G401.6 (cell line): ENCODE data around the gene PLPP2.

Experiments
- FAIRE-seq: peaks from 2 replicates; lab custom pipeline; 2012; peaks lifted over from hg19 to GRCh38; lab: Jason Lieb, UNC

Gene PLPP2

DNA sequence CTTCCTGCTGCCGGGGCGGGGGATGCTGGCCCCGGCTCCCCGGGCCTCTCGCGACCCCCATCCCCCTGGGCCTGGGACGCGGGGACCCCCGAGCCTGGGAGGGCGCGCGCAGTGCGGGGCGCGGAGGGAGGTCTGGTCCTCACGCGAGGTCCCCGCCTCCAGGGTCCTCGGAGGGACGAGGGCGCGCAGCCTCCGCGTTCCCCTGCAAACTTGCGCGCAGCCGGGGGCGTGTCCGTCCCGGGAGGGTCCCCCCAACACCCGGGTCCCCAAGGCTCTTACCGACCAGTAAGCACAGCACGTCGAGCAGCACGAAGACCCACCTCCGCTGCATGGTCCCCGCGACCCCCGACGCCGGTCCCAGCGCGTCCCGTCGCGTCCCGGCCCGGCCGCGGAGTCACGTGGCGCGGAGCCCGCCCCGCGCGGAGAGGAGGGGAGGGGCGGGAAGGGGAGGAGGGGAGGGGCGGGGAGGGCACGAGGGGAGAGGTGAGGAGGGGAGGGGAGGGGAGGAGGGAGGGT, at the start of gene PLPP2:
Gene PLPP2 (minus strand): TSS at position 398 of the 516 bp plus-strand sequence. CDS start 67 bp downstream, at position 331.
- no peak for FAIRE-seq

DNA sequence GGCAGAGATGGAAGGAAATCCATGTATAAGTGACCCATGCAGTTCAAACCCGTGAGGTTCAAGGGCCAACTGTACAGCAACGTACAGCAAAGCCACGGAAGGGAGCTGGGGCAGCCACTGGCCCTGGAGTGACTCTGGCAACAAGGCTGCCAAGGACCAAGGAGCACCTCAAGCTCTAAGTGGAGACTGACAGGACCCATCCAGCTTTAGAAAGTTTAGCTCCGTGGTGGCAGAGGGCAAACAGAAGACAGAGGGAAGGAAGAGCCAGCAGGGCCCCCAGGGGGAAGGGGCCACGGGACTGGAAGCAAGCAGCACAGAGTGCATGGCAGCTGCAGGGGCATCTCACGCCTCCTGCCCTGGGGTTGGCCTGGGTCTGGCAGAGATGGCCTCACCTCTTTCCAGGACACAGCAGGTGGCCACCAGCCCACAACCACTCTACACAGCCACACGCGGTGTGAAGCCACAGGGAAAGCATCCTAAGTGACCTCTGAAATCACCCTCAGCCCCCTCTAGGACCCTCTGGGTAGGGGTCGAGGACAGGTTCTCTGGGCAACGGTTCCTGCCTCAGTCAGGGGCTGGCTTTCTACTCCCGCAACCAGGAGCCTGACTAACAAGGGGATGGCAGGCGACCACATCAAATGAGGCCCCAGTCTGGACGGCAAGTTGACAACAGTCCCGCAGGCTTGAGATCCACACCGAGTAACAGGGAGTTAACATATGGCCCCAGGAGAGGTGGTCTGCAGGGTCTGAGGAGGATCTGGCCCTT, 49.6 kb upstream of the PLPP2 start:
- FAIRE-seq, result no peak

DNA sequence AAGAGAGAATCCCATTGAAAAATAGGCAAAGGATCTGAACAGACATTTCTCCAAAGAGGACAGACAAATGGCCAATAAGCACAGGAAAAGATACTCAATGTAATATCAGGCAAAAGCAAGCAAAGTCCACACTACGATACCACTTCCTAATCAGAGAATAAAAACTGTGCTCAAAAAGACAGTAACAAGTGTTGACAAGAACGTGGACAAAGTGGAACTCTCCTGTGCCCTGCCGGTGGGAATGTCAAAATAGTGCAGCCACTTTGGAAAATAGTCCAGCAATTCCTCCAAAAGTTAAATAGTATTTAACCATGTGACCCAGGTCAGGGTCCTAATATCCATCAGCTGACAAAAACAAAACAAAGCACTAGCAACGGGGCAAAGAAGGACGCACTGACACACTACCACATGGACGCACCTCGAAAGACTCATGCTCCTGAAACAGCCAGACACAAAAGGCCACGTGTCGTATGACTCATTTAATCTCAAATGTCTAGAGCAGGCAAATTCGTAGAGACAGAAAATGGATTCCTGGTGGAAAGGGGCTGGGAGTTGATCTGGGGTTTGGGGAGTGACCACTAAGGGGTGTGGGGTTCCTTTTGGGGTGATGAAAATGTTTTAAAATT, 48.2 kb upstream of the PLPP2 start:
- FAIRE-seq, result no peak

DNA sequence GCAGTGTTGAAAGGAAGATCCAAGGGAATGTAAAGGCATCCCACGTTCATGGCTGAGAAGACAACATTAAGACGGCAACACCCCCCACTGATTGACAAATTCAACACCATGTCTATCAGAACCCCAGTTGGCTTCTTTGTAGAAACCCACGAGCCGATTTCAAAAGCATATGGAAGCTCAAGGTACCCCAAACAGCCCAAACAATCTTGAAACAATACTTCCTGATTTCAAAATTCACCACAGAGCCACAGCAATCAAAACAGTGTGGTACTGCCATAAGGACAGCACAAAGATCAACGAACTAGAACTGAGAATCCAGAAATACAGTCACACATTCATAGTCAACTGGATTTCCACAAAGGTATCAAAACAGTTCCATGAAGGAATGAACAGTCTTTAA, 47.2 kb upstream of the PLPP2 start:
- no peak for FAIRE-seq

DNA sequence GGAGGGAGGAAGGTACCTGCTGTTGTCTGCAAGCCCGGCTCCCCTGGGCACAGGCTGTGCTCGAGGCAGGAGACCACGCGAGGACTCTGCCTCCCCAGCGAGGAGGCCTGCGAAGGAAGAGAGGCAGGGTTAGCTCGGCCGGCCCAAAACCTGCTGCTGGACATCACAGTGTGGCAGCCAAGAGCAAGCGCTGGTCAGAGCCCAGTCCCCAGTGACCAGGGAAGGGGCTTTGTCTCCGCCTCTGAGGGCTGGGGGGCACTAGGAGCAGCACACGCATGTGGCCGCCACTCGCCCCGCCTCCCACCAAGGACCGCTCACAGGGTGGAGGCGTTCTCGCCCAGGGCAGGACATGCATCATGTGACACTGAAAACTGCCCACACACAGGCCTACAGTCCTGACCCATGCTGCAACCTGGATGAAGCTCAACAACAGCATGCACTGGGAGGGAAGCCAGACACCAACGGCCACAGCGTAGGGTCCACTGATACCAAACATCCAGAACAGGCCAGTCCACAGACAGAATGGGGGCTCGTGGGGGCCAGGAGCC, 44.9 kb upstream of the PLPP2 start:
- no peak for FAIRE-seq

DNA sequence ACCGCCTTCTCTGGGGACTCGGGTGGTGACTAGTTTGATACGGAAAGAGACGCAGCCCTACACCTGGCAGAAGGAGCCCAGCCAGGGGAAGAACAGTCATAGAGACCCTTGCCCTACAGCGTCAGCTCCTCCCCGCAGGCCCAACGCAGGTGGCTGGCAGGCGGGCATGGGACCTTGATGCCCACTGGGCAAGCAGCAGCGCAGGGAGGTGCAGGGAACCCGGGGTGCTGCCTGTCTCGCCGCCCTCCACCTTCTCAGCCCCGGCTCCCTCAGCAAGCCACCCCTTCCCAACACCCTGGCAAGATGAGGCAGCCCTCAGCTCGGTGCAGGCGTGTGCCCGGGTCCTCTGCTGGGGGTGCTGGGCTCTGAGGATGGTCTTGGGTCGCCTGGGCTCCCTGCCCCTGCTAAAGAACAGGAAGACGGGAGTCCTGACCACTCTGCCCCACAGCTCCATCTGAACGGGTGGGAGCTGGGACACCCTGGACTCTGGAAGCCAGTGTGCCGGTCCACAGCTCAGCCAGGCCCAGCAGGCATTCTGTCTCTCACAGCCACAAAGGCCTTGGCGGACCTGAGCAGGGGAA, 44.4 kb upstream of the PLPP2 start:
- FAIRE-seq, result no peak

DNA sequence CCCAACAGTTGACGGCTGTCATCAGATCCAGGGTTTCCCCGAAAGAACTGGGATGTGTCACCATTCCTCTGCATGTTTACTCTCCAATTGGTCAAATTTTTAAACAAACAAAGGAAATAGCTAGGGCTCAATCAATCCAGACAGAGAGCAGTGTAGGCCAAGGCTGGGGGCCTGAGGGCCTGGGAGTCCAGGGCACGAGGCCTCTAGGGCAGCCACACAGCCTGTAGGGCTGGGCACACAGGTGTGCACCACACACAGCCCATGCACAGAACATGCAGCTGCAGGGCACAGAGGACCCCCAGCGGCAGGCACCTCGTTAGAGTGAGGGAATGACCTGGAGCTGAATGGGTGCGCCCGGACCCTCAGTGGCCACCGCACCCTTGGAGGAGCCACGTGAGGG, 43.9 kb upstream of the PLPP2 start:
- FAIRE-seq, result no peak

DNA sequence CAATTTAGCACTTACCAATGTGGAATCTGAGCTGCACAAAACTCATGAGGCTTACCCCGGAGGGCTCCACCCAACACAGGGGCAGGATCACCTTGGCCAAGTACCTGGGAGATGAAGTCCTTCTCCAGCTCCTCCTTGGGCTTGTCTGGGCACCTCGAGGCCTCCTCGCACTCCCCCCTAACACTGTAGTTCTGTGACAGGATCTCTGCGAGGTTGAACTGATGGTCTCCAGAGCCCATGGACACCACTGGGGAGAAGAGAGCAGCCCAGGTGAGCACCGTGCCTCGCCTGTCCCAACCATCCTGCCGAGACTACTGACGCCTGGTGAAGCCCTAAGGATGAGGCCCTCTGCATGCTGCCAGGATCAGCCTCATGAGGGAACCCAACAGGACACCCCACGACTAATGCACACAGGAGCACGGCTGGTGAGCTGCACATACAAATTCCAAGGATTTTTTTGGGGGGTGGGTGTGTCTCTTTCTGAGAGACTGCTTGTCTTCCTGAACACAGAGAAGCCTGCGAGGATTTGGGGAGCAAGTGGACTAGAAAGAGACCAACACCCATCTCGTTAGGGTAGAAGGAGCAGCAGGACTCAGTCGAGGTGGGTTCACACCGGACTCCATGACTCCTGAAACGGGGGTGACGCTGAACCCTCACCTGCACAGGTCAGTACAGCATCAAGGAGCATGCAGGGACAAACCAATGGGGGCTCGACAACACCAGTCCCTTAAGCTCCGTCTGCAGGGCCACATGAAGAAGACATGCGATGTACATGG, 43.3 kb upstream of the PLPP2 start:
- FAIRE-seq, result no peak

DNA sequence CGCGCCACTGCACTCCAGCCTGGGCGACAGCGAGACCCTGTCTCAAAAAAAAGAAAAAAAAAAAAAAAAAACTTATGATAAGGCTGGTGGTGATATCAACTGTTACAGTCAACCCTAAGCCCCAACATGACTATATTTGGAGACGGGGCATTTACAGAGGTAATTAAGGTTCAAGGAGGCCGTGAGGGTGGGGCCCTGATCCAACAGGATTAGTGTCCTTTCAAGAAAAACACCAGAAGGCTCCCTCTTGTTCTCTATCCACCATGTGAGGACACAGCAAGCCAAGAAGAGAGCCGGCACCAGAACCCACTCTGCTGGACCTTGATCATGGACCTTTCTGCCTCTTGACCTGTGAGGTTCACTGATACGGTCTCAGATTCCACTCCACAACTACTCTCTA, 39.3 kb upstream of the PLPP2 start:
- FAIRE-seq, result no peak

DNA sequence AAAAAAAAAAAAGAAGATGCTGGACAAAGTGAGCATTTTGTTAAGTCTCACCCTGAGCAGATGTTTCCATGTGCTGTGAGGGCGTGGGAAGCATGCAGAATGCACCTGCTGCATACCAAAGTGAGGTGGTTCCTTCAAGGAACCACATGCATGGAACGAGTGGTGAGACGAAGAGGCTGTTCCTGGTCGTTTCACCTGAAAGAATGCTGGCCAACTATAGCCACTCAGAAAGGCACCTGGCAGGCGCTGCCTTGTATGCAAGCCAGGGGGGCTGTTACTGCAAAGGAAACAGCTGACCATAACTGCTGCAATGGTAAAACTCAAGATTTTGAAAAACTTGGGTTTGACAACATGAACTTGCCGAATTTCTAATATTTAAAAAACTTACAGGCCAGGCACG, 38.7 kb upstream of the PLPP2 start:
- FAIRE-seq, result no peak

DNA sequence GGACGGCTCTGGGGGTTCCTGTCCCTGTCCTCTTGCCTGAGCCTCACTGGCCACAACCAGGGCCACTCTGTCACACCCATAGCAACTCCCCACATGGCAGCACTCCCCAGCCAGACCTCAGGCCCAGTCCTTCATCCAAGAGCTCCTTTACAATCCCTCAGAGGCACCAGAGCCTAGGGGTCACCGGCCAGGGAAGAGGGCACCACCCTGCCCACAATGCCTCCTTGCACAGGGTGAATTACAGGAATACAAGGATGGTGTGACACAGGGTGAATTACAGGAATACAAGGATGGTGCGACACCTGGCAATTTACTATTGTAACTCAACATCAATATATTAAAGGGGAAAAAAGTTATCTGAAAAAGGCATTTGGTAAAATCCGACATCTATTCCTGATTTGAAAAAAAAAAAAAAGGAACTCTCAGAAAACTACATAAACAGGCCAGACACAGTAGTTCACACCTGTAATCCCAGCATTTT, 36.9 kb upstream of the PLPP2 start:
- FAIRE-seq, result no peak

DNA sequence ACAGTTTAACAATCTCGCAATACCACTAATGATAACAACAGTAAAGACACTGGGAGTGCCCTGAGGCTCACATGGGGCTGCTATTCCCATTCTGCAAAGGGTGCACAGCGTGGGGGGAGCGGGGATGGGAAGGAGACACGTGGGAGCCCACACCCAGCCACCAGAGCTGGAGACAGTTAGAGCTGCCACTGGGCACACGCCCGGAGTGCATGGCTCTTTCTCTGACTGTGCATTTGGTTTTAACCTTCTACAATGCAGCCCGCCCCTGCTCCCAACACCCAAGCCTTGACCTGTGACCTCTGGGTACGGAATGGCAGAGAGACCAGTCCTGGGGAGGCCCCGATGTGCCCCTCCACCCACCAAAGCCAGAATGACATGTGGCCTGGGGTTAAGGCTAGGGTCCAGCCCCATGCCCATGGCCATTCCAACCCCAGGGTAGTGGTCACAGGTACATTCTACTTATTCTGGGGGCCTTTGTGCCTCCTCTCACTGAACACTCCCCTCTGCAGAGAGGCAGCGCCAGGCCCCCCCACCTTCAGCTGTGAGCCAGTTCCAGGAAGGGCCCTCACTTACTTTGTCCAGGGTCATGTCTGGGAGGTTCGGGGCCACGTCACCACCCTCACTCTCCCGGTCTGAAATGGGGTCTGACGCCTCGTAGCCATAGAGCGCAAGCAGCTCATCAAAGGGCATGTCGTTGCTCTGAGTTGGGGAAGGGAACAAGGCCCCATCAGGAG, 36.3 kb upstream of the PLPP2 start:
- FAIRE-seq, result no peak

DNA sequence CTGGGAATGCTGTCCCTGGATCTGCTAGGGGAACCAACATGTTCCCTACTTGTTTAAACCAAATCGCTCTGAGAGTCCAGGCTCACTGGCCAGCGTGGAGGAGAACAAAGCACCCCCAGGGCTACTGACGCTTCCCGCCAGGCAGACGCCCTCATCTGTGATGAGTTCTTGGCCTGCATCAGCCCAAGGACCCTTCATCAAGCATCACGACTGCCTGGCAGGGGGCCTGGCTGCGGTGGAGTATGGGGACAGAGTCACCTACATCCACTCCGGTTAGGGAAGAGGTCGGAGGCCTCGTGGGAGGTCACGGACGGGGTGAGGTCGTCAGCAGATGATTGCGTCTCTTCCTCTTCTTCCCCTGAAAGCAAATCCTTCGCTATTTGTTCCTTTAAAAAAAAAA, 35.7 kb upstream of the PLPP2 start:
- no peak for FAIRE-seq

DNA sequence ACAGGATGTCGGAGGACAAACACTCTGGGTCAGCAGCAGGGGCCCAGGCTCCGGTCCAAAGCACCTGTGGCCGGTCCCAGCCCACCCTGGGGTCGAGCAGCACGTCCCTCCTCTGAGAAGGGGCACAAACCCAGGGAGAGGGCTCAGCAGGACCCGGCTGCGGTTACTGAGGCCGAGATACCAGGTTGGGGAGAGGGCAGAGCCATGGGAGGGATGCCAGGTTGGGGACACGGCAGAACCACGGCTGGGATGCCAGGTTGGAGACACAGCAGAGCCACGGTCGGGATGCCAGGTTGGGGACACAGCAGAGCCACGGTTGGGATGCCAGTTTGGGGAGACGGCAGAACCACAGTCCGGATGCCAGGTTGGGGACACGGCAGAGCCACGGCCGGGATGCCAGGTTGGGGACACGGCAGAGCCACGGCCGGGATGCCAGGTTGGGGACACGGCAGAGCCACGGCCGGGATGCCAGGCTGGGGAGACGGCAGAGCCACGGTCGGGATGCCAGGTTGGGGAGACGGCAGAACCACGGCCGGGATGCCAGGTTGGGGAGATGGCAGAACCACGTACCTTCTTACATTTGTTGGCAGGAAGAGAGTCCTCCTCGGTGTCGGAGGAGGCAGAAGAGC, 34.8 kb upstream of the PLPP2 start:
- FAIRE-seq, result no peak

DNA sequence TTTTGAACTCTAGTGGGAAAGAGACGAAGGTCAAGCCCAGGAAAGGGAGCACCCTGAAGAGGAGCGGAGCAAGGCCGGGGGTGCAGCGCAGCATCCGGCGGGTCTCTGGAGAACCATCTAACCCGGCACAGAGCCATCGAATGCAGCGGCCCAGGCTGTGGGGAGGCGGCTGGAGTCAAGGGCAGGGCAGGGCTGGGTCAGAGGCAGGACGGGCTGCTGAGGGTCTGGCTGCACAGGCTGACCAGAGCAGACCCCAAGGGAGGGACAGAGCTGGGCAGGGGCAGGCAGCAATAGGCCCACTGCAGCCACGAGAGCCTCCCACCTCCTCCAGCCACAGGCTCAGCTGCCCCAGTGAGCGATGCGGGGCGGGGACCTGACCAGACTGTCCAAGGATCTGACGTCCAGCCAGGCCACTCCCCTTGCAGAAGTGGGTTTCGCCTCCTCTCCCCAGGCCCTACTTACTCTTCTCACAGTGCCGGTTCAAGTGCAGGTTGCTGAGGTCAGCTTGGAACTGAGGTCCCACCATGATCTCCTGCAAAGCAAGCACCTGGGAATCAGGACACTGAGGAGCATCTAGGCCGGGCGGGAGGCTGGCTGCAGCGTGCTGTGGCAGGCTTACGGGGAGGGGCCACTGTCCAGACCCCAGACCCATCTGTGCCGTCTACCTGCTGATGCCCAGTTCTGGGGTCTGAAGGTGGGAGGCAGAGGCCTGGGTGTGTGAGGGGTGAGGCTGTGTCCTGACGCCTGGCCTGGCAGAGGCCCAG, 34.2 kb upstream of the PLPP2 start:
- FAIRE-seq, result no peak

DNA sequence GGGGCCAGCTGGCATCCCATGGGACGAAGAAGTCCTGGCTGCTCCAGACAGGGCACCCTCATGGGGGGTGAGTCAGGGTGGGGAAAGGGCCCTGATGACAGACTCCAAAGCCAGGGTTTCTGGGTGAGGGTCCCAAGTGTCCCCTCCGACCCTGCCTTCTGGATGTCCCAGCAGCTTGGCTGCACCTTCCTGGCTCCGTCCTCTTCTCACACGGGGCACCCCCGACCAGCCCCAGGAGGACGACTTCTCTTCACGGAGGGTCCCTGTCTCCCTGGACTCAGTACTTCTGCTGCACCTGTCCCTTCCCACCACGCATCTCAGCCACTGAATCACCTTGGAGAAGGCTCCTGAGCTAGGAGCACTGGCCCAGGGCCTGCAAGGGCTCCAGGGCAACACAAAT, 33.5 kb upstream of the PLPP2 start:
- FAIRE-seq, result no peak

DNA sequence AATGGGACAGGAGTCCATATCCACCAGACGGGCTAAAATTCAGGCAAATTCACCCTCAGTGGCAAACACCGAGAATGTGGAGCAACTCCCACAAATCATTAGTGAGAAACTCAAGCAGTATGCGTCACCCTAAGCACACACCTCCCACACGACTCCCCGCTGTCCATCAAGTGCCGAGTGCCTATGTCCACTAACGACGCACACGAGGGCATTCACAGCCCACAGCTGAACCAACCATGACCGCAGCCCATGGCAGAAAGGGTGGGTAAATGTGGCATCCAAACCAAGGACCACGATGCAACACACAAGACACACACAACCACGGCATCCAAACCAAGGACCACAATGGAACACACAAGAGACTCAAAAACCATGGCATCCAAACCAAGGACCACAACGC, 31.4 kb upstream of the PLPP2 start:
- no peak for FAIRE-seq

DNA sequence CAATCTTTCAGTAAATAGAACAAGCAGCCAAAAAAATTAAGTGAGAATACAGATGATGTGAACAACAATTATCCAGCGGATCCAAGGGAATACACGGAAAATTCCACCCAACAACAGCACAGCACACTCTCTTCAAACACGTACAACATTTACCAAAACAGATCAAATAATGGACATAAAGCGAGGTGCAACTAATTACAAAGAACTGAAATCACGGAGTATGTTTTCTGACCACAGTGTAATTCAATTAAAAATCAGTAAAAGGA, 27.2 kb upstream of the PLPP2 start:
- FAIRE-seq, result no peak

DNA sequence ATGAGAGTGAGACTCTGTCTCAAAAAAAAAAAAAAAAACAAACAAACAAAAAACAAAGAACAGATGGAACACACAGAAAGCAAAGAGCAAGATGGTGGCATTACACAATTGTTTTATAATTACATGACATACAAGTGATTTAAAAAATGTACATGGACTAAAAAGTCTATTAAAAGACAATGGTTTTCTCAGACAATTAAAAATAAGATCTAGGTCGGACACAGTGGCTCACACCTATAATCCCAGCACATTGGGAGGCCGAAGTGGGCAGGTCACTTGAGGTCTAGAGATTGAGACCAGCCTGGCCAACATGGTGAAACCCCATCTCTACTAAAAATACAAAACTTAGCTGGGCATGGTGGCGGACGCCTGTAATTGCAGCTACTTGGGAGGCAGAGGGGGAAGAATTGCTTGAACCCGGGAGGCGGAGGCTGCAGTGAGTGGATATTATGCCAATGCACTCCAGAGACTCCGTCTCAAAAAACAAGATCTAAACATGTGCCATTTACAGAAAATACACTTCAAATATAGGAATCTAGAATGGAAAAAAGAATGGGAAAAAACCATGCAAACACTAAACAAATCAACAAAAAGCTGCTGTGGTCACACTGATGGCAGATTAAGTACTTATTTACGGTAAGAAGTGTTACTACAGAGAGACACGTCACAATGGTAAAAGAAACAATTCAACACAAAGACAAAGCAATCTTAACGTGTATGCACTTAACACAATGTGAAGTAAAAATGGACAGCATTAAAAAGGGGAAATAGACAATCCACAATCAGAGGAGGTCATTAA, 26.7 kb upstream of the PLPP2 start:
- no peak for FAIRE-seq

DNA sequence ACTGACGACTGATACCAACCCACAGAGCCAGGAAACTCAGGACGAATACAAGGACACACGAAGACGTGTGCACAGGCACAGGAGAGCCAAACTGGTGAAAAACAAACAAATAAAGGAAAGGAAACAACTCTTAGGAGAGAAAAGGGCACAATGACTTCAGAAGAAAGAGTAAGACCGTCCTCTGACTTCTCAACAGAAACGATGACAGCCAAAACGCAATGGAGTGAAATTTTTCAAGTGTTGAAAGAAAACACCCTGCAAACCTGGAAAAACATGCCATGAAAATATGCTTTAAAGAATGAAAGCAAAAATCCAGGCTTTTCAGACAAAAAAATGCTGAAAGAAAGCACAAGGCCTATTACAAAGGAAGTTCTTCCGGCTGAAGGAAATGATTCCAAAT, 24.6 kb upstream of the PLPP2 start:
- no peak for FAIRE-seq
